ENCODE measurements around the gene NEU2. TPM values are rescaled to one million over a fixed set of nuclear protein-coding genes. Genes with fewer than 3 reads are reported as not detected.

Gene NEU2
- total and polyA plus RNA-seq, 2 of the 13 experiments (the other 11 are each of a cell fraction or from before 2014, with no cell fraction given), result not detected

DNA sequence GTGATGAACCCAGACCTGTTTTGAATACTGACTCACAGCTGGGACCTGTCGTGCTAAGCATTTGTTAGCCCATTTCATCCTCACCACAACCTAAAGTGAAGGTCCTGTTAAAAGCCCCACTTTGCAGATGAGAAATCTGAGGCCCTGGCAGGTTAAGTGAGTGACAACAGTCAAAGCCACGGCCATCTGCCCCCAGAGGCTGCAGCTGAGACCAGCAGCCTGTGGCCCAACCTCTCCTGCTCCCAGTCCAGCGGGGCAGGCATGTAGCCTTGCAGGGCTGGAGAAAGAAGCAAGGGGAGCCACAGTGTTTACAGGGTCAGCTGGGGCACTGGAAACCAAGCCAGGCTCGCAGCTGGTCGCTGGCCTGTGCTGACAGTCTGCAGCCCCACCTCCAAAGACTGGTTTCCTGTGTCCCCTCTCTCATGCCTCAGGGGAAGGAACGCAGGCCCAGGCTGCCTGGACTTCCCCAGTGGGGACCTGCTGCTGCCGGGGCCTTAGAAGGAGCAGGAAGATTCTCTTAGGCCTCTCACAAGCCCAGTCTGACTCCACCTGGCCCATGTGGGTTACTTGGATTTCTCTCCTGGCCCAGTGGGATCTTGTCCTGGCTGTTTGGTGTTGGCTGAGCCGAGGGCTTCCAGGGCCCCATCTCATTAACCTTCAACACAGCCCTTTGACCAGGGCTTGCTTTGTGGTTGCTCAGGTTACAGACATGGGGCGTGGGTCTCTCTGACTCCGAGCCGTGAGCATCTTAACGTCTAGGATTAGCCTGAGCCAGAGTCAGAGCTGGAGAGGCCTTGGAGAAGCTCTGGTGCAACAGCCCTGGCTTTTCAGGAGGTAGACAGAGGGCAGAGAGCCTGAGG is 29.3 kb downstream of the NEU2 start (continued):
- TF ChIP-seq MTF2 (CRISPR knock-in tag; IDR thresholded peaks at IDR 0.05; ENCODE audit: borderline replicate concordance) (no peak), ZBTB1 (CRISPR knock-in tag; IDR thresholded peaks at IDR 0.05; ENCODE audit: borderline replicate concordance) (0 out of 2 replicates have a peak, but pooled peaks have one; percentile 73), FOXA1 (IDR thresholded peaks at IDR 0.05) (no peak), FOXA1 (CRISPR knock-in tag; IDR thresholded peaks at IDR 0.05) (peak; percentile 93), TMF1 (CRISPR knock-in tag; IDR thresholded peaks at IDR 0.05; ENCODE audit: low read depth) (0 out of 2 replicates have a peak, but pooled peaks have one; percentile 47), ZNF282 (IDR thresholded peaks at IDR 0.05; ENCODE audit: partially characterized antibody) (no peak), ZFP62 (CRISPR knock-in tag; IDR thresholded peaks at IDR 0.05) (no peak), BATF2 (CRISPR knock-in tag; IDR thresholded peaks at IDR 0.05) (no peak), ZNF614 (CRISPR knock-in tag; IDR thresholded peaks at IDR 0.05; ENCODE audit: borderline replicate concordance) (peak; percentile 84), ZNF674 (CRISPR knock-in tag; IDR thresholded peaks at IDR 0.05; ENCODE audit: low read depth) (no peak), HDAC6 (IDR thresholded peaks at IDR 0.05; ENCODE audit: low read depth, low read length) (no peak), REST (IDR thresholded peaks at IDR 0.05; ENCODE audit: borderline replicate concordance in 1 of 2, low read depth in 1 of 2, low read length in 2 of 2) (peak in 1 of 2 experiments; percentile 58; a peak in 1 of 4 replicates), FIP1L1 (IDR thresholded peaks at IDR 0.05; ENCODE audit: borderline replicate concordance, insufficient read depth, low read depth, low read length) (no peak), NFIC (IDR thresholded peaks at IDR 0.05; ENCODE audit: low read length) (peak; percentile 64; the same call in 1 of the 2 replicates)
- TF ChIP-seq, protein P1, sequence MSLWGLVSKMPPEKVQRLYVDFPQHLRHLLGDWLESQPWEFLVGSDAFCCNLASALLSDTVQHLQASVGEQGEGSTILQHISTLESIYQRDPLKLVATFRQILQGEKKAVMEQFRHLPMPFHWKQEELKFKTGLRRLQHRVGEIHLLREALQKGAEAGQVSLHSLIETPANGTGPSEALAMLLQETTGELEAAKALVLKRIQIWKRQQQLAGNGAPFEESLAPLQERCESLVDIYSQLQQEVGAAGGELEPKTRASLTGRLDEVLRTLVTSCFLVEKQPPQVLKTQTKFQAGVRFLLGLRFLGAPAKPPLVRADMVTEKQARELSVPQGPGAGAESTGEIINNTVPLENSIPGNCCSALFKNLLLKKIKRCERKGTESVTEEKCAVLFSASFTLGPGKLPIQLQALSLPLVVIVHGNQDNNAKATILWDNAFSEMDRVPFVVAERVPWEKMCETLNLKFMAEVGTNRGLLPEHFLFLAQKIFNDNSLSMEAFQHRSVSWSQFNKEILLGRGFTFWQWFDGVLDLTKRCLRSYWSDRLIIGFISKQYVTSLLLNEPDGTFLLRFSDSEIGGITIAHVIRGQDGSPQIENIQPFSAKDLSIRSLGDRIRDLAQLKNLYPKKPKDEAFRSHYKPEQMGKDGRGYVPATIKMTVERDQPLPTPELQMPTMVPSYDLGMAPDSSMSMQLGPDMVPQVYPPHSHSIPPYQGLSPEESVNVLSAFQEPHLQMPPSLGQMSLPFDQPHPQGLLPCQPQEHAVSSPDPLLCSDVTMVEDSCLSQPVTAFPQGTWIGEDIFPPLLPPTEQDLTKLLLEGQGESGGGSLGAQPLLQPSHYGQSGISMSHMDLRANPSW (CRISPR knock-in tag; IDR thresholded peaks at IDR 0.05; ENCODE audit: borderline replicate concordance), result peak; percentile 47; the same call in 1 of the 2 replicates
- TF ChIP-seq, protein P2, sequence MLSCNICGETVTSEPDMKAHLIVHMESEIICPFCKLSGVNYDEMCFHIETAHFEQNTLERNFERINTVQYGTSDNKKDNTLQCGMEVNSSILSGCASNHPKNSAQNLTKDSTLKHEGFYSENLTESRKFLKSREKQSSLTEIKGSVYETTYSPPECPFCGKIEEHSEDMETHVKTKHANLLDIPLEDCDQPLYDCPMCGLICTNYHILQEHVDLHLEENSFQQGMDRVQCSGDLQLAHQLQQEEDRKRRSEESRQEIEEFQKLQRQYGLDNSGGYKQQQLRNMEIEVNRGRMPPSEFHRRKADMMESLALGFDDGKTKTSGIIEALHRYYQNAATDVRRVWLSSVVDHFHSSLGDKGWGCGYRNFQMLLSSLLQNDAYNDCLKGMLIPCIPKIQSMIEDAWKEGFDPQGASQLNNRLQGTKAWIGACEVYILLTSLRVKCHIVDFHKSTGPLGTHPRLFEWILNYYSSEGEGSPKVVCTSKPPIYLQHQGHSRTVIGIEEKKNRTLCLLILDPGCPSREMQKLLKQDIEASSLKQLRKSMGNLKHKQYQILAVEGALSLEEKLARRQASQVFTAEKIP (CRISPR knock-in tag; IDR thresholded peaks at IDR 0.05; ENCODE audit: borderline replicate concordance), result no peak
- TF ChIP-seq, protein P3, sequence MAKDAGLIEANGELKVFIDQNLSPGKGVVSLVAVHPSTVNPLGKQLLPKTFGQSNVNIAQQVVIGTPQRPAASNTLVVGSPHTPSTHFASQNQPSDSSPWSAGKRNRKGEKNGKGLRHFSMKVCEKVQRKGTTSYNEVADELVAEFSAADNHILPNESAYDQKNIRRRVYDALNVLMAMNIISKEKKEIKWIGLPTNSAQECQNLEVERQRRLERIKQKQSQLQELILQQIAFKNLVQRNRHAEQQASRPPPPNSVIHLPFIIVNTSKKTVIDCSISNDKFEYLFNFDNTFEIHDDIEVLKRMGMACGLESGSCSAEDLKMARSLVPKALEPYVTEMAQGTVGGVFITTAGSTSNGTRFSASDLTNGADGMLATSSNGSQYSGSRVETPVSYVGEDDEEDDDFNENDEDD (CRISPR knock-in tag; IDR thresholded peaks at IDR 0.05; ENCODE audit: borderline replicate concordance), result no peak; the same call in 1 of the 2 replicates

Data from HepG2 (cell line).